ENCODE measurements around the gene TSPAN1.

TSPAN1 gene

DNA sequence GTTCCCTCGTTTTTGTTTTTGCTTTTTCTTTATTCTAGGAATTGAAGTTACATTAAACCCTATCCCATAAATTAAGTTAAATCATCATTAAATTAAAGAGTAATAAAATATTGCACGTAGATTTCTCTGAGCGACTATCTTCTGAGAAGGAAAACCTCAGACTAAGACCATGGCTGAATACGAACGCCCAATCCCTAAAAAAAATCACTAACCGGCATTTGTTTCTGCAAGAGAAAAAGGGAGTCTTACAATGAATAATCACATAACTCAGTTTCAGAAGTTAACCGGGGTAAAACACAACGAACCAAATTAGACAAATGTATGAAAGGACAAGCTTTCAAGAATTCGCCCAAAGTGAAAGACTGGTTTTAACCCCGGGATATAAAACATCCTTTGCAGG is 43.8 kb upstream of the TSPAN1 start:
- TF ChIP-seq TAF1 (IDR thresholded peaks at IDR 0.05; ENCODE audit: low read depth) (no peak), EGR1 (IDR thresholded peaks at IDR 0.05) (no peak), TEAD4 (IDR thresholded peaks at IDR 0.05) (no peak), CREB1 (IDR thresholded peaks at IDR 0.05; ENCODE audit: low read depth) (no peak), NFIC (IDR thresholded peaks at IDR 0.05) (no peak), YY1 (IDR thresholded peaks at IDR 0.05; ENCODE audit: low read depth) (no peak)
- TF ChIP-seq, protein P1, sequence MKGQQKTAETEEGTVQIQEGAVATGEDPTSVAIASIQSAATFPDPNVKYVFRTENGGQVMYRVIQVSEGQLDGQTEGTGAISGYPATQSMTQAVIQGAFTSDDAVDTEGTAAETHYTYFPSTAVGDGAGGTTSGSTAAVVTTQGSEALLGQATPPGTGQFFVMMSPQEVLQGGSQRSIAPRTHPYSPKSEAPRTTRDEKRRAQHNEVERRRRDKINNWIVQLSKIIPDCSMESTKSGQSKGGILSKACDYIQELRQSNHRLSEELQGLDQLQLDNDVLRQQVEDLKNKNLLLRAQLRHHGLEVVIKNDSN (IDR thresholded peaks at IDR 0.05): no peak
- TF ChIP-seq, protein P2, sequence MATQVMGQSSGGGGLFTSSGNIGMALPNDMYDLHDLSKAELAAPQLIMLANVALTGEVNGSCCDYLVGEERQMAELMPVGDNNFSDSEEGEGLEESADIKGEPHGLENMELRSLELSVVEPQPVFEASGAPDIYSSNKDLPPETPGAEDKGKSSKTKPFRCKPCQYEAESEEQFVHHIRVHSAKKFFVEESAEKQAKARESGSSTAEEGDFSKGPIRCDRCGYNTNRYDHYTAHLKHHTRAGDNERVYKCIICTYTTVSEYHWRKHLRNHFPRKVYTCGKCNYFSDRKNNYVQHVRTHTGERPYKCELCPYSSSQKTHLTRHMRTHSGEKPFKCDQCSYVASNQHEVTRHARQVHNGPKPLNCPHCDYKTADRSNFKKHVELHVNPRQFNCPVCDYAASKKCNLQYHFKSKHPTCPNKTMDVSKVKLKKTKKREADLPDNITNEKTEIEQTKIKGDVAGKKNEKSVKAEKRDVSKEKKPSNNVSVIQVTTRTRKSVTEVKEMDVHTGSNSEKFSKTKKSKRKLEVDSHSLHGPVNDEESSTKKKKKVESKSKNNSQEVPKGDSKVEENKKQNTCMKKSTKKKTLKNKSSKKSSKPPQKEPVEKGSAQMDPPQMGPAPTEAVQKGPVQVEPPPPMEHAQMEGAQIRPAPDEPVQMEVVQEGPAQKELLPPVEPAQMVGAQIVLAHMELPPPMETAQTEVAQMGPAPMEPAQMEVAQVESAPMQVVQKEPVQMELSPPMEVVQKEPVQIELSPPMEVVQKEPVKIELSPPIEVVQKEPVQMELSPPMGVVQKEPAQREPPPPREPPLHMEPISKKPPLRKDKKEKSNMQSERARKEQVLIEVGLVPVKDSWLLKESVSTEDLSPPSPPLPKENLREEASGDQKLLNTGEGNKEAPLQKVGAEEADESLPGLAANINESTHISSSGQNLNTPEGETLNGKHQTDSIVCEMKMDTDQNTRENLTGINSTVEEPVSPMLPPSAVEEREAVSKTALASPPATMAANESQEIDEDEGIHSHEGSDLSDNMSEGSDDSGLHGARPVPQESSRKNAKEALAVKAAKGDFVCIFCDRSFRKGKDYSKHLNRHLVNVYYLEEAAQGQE (IDR thresholded peaks at IDR 0.05; ENCODE audit: low read depth): no peak
- TF ChIP-seq, protein P3, sequence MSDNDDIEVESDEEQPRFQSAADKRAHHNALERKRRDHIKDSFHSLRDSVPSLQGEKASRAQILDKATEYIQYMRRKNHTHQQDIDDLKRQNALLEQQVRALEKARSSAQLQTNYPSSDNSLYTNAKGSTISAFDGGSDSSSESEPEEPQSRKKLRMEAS (IDR thresholded peaks at IDR 0.05): no peak

DNA sequence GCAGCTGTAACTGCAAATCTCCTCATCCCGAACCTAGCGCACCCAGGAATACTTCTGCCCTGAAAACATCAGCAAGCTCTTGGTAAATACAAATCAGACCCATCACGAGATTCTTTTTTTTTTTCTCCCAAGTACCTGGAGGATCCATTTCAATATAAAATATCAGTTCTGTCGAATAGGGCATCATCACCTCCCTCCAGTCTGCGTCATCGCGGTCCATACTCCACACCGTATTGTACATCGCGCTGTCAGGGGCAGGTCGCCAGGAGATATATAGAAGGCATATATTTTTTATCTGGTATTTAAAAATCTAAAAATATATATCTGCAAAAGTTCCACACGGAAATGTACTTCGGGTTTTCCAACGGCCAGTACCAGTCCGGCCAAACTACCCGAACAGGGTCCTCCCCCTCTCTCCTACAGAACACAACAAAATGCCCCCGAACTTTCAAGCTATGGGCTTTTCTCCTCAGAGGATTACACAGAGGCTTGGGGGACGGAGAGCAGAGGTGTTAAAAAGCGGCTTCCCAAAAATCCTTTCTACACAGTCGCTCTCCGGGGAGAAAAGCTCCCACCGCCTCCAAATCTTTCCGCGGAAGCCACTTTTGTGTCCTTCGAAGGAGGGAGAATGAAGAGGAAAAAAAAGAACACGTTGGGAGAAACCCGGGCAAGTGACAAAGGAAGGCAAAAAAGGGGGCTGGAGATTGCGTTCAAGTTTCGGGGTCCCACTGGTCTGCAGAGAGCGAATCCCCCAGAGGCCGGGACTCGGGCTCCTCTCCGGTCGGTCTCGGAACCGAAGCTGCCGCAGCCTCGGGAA is 43.0 kb upstream of the TSPAN1 start:
- TF ChIP-seq TEAD4 (IDR thresholded peaks at IDR 0.05) (no peak), RAD21 (IDR thresholded peaks at IDR 0.05; ENCODE audit: low read depth) (no peak), FOXM1 (IDR thresholded peaks at IDR 0.05; ENCODE audit: borderline replicate concordance, low read depth) (no peak), EP300 (IDR thresholded peaks at IDR 0.05; ENCODE audit: borderline replicate concordance) (no peak), ZBTB7A (IDR thresholded peaks at IDR 0.05; ENCODE audit: low read depth) (peak; percentile 63), TCF12 (IDR thresholded peaks at IDR 0.05; ENCODE audit: low read depth) (no peak)
- TF ChIP-seq, protein P3 (IDR thresholded peaks at IDR 0.05): no peak
- TF ChIP-seq, protein P1 (IDR thresholded peaks at IDR 0.05): no peak

DNA sequence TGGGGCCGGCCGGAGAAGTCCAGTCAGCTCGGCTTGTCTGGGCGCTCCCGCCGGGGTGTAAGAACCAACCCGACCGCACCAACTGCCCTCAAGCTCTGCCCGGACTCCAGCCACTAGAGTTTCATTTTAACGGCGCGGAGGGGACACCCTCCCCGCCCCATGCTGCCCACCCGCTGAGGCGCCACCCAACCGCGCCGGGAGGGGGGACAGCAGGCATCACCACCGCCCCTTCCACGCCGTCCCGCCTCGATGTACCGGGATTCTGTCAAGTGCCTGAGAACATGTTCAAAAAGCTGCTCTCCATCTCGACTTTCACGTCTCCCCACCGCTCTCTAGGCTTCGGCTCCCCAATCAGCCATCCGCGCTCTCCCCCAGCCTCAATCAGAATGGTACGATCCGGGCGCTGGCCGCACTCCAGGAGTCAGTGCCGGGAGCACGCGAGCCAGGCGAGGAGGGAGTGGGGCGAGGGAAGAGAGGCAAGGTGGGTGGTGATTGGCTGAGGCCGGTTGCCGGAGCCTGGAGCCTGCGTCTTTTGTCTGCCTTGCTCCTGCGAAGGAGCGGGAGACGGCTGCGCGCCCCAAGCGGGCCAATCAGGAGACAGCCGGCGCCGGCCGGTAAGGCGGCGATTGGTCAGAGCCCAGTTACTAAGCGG is 42.2 kb upstream of the TSPAN1 start, which contains the start of gene PIK3R3:
Gene PIK3R3, minus strand, starts transcription at position 101 of the 652 bp plus-strand sequence. CDS start 677 bp downstream, outside the sequence.
- TF ChIP-seq, protein P2 (IDR thresholded peaks at IDR 0.05; ENCODE audit: low read depth): peak; percentile 40; the same call in 1 of the 2 replicates
- peak; percentile 97 for TF ChIP-seq TAF1 (IDR thresholded peaks at IDR 0.05; ENCODE audit: low read depth)
- 0 out of 2 replicates have a peak, but pooled peaks have one; percentile 24 for TF ChIP-seq EGR1 (IDR thresholded peaks at IDR 0.05)
- TF ChIP-seq EP300 (IDR thresholded peaks at IDR 0.05; ENCODE audit: borderline replicate concordance): peak; percentile 85
- no peak for TF ChIP-seq RAD21 (IDR thresholded peaks at IDR 0.05; ENCODE audit: low read depth)
- TF ChIP-seq TEAD4 (IDR thresholded peaks at IDR 0.05): 0 out of 2 replicates have a peak, but pooled peaks have one; percentile 37
- TF ChIP-seq NFIC (IDR thresholded peaks at IDR 0.05): peak; percentile 93
- peak; percentile 71 for TF ChIP-seq YY1 (IDR thresholded peaks at IDR 0.05; ENCODE audit: low read depth)
- TF ChIP-seq, protein P1 (IDR thresholded peaks at IDR 0.05): no peak
- TF ChIP-seq ZBTB7A (IDR thresholded peaks at IDR 0.05; ENCODE audit: low read depth): no peak; the same call in 1 of the 2 replicates
- peak; percentile 16; the same call in 1 of the 2 replicates for TF ChIP-seq CREB1 (IDR thresholded peaks at IDR 0.05; ENCODE audit: low read depth)
- TF ChIP-seq, protein P3 (IDR thresholded peaks at IDR 0.05): peak; percentile 99
- peak; percentile 48; the same call in 1 of the 2 replicates for TF ChIP-seq FOXM1 (IDR thresholded peaks at IDR 0.05; ENCODE audit: borderline replicate concordance, low read depth)
- TF ChIP-seq TCF12 (IDR thresholded peaks at IDR 0.05; ENCODE audit: low read depth): peak; percentile 82
- TF ChIP-seq CEBPB (IDR thresholded peaks at IDR 0.05): peak; percentile 13; the same call in 1 of the 2 replicates

DNA sequence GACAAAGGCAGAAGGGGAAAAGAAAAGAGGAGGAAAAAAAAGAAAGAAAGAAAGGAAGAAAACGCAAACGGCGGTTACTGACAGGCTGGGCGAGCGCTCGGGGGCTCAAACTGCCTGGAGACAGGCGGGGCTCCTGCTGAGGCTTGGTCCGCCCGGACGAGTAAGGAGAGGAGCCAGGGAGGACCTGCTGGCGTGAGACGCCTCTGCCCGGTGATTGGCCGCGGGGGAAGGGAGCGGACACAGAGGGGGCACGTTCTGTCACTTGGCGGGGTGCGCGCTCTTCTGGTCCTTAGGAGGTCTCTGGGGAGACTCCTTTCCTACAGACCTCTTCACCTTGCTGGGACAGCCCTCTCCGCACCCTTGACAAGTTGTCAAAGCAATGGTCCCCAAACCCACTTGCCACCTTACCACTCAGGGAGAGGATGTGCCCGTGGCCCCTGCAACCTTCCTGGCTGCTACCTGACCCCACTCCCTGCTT is 41.7 kb upstream of the TSPAN1 start:
- TF ChIP-seq TCF12 (IDR thresholded peaks at IDR 0.05; ENCODE audit: low read depth) (no peak), NFIC (IDR thresholded peaks at IDR 0.05) (no peak), YY1 (IDR thresholded peaks at IDR 0.05; ENCODE audit: low read depth) (0 out of 2 replicates have a peak, but pooled peaks have one; percentile 2), TEAD4 (IDR thresholded peaks at IDR 0.05) (no peak), EGR1 (IDR thresholded peaks at IDR 0.05) (no peak), CREB1 (IDR thresholded peaks at IDR 0.05; ENCODE audit: low read depth) (0 out of 2 replicates have a peak, but pooled peaks have one; percentile 9), FOXM1 (IDR thresholded peaks at IDR 0.05; ENCODE audit: borderline replicate concordance, low read depth) (no peak), ZBTB7A (IDR thresholded peaks at IDR 0.05; ENCODE audit: low read depth) (no peak), CEBPB (IDR thresholded peaks at IDR 0.05) (no peak), EP300 (IDR thresholded peaks at IDR 0.05; ENCODE audit: borderline replicate concordance) (no peak; the same call in 1 of the 2 replicates), TAF1 (IDR thresholded peaks at IDR 0.05; ENCODE audit: low read depth) (peak; percentile 53; the same call in 1 of the 2 replicates), RAD21 (IDR thresholded peaks at IDR 0.05; ENCODE audit: low read depth) (no peak)
- TF ChIP-seq, protein P3 (IDR thresholded peaks at IDR 0.05): no peak
- TF ChIP-seq, protein P1 (IDR thresholded peaks at IDR 0.05): no peak
- TF ChIP-seq, protein P2 (IDR thresholded peaks at IDR 0.05; ENCODE audit: low read depth): no peak
